IMR-90 (cell line): Measurements from ENCODE around the gene FUT8. TPM values are rescaled to one million over a fixed set of nuclear protein-coding genes. Genes with fewer than 3 reads are reported as not detected.
A peak's percentile ranks its signal among the peaks of the same experiment; 100 is the strongest.

Experiments
- ATAC-seq: fragments of 200-7000 bp; cut with Tn5 transposase; 2 replicates; pipeline ENCODE4 v1.9.1; 2020; ENCODE audit warnings: low read depth, mild to moderate bottlenecking, moderate library complexity
- BruUV-seq: library from RNA; stranded (reverse); fragments of 400-500 nt; replicated peaks from 2 replicates; lab custom pipeline; 2021; lab: Mats Ljungman, UMichigan
- CTCF ChIA-PET: fragments of 300-600 bp; formaldehyde crosslinking; extraction: SDS; loops from one replicate; lab custom pipeline; 2021; ENCODE audit warnings: antibody characterized with exemption; lab: Yijun Ruan, JAX
- POLR2A ChIA-PET: fragments of 300-600 bp; sonication (Branson Sonifier 250); formaldehyde crosslinking; loops from one replicate; lab custom pipeline; 2022; ENCODE audit warnings: antibody characterized with exemption; ENCODE audit not compliant: unreplicated experiment; lab: Charles Lee
- DNase-seq: peaks from one replicate; pipeline ENCODE4 v3.0.0; 2013
- H2AFZ ChIP-seq: replicated peaks from 2 replicates; pipeline ENCODE3; 2013; ENCODE audit warnings: low read length, mild to moderate bottlenecking; ENCODE audit not compliant: poor library complexity
- H2AK5ac ChIP-seq: 2 replicates; pipeline ENCODE4 v1.6.1; 2013; ENCODE audit warnings: low read depth, low read length, inconsistent platforms
- H2AK9ac ChIP-seq: replicated peaks from 2 replicates; pipeline ENCODE3; 2013; ENCODE audit warnings: mild to moderate bottlenecking, low read depth, low read length, moderate library complexity; ENCODE audit not compliant: poor library complexity
- H2BK120ac ChIP-seq: 2 replicates; pipeline ENCODE4 v1.6.1; 2013; ENCODE audit warnings: low read depth, low read length, inconsistent platforms
- H2BK15ac ChIP-seq: 3 replicates; pipeline ENCODE4 v1.6.1; 2013; ENCODE audit warnings: low read depth, low read length, inconsistent platforms
- H2BK20ac ChIP-seq: 2 replicates; pipeline ENCODE4 v1.6.1; 2013; ENCODE audit warnings: low read depth, mild to moderate bottlenecking, inconsistent platforms, low read length, moderate library complexity
- H2BK5ac ChIP-seq: 2 replicates; pipeline ENCODE4 v1.6.1; 2013; ENCODE audit warnings: mild to moderate bottlenecking, low read depth, low read length, inconsistent platforms; ENCODE audit not compliant: poor library complexity, severe bottlenecking
- H3K14ac ChIP-seq: replicated peaks from 2 replicates; pipeline ENCODE4 v1.6.1; 2013; ENCODE audit warnings: low read depth, low read length, inconsistent platforms
- H3K18ac ChIP-seq: 2 replicates; pipeline ENCODE4 v1.6.1; 2013; ENCODE audit warnings: low read depth, low read length, control low read depth
- H3K23ac ChIP-seq: 2 replicates; pipeline ENCODE4 v1.6.1; 2013; ENCODE audit warnings: low read depth, low read length, inconsistent platforms
- H3K27ac ChIP-seq: 2 replicates; pipeline ENCODE4 v1.5.1; 2013; ENCODE audit warnings: mild to moderate bottlenecking, control low read depth, low read length; ENCODE audit not compliant: insufficient read depth
- H3K27me3 ChIP-seq: 2 replicates; pipeline ENCODE4 v1.6.1; 2013; ENCODE audit warnings: low read length; ENCODE audit not compliant: control insufficient read depth, insufficient read depth
- H3K36me3 ChIP-seq: 2 replicates; pipeline ENCODE4 v1.6.1; 2013; ENCODE audit warnings: low read length, mixed read lengths; ENCODE audit not compliant: control insufficient read depth, insufficient read depth
- H3K4ac ChIP-seq: 2 replicates; pipeline ENCODE4 v1.6.1; 2013; ENCODE audit warnings: low read depth, low read length, inconsistent platforms
- H3K4me1 ChIP-seq: 2 replicates; pipeline ENCODE4 v1.6.1; 2013; ENCODE audit warnings: low read length, mixed read lengths; ENCODE audit not compliant: control insufficient read depth, insufficient read depth
- H3K4me2 ChIP-seq: 2 replicates; pipeline ENCODE4 v1.6.1; 2013; ENCODE audit warnings: low read depth, mild to moderate bottlenecking, control low read depth, low read length, moderate library complexity
- H3K4me3 ChIP-seq: 2 replicates; pipeline ENCODE4 v1.5.1; 2013; ENCODE audit warnings: low read depth, mild to moderate bottlenecking, control low read depth, low read length, moderate library complexity; ENCODE audit not compliant: insufficient read depth
- H3K56ac ChIP-seq: 2 replicates; pipeline ENCODE4 v1.6.1; 2013; ENCODE audit warnings: low read length, inconsistent platforms; ENCODE audit not compliant: insufficient read depth; ENCODE audit errors: extremely low read depth
- H3K79me1 ChIP-seq, 2 experiments: 2 replicates each; pipeline ENCODE4 v1.6.1; 2013; ENCODE audit warnings: low read length in 2 of 2, inconsistent platforms in 1 of 2, low read depth in 1 of 2
- H3K9ac ChIP-seq: 2 replicates; pipeline ENCODE4 v1.6.1; 2013; ENCODE audit warnings: low read depth, low read length, control low read depth
- H3K9me1 ChIP-seq: 2 replicates; pipeline ENCODE4 v1.6.1; 2013; ENCODE audit warnings: low read length, inconsistent platforms; ENCODE audit not compliant: insufficient read depth
- H3K9me3 ChIP-seq: 2 replicates; pipeline ENCODE4 v1.6.1; 2013; ENCODE audit warnings: low read length; ENCODE audit not compliant: control insufficient read depth, insufficient read depth
- H4K20me1 ChIP-seq: 2 replicates; pipeline ENCODE4 v1.6.1; 2013; ENCODE audit warnings: low read length, inconsistent platforms; ENCODE audit not compliant: insufficient read depth
- H4K5ac ChIP-seq: 2 replicates; pipeline ENCODE4 v1.6.1; 2013; ENCODE audit warnings: mild to moderate bottlenecking, low read depth, low read length, control low read depth
- H4K8ac ChIP-seq, 2 experiments: 2 replicates each; pipeline ENCODE4 v1.6.1; 2013; ENCODE audit warnings: low read depth in 2 of 2, low read length in 2 of 2, control low read depth in 1 of 2, inconsistent platforms in 1 of 2
- H4K91ac ChIP-seq: 2 replicates; pipeline ENCODE4 v1.6.1; 2013; ENCODE audit warnings: low read depth, low read length, inconsistent platforms; ENCODE audit not compliant: insufficient read depth
- CEBPB ChIP-seq: IDR thresholded peaks from 2 replicates; pipeline ENCODE4 v1.6.1; 2012; ENCODE audit warnings: low read depth, low read length, improper control_type of control experiment
- CHD1 ChIP-seq: IDR thresholded peaks from 2 replicates; pipeline ENCODE4 v1.6.1; 2012; ENCODE audit warnings: low read depth, low read length, improper control_type of control experiment
- MAZ ChIP-seq: IDR thresholded peaks from 2 replicates; pipeline ENCODE4 v1.6.1; 2012; ENCODE audit warnings: low read depth, mild to moderate bottlenecking, low read length, improper control_type of control experiment, moderate library complexity, borderline replicate concordance
- WGBS, 2 experiments: methylation state at CpG; one replicate each; pipeline versions ENCODE4 v1.1.5 to v1.1.7; 2013; ENCODE audit warnings: missing lambda C conversion rate in 2 of 2; ENCODE audit not compliant: insufficient read length in 1 of 2; ENCODE audit errors: extremely low coverage in 2 of 2; 5-methylcytosine and 5-hydroxymethylcytosine counted together
- dilution Hi-C: fragments of 300-500 bp; cut with HindIII; formaldehyde crosslinking; loops from one replicate; pipeline ENCODE4 v1.14.3; 2018; ENCODE audit warnings: low sequenced_read_pairs; ENCODE audit not compliant: unreplicated experiment
- in situ Hi-C: fragments of 300-500 bp; cut with MboI; formaldehyde crosslinking; loops from 3 replicates; pipeline ENCODE4 v1.14.3; 2019; ENCODE audit warnings: low sequenced_read_pairs, inconsistent platforms, mixed read lengths
- intact Hi-C: fragments of 100-400 bp; cut with micrococcal nuclease; formaldehyde crosslinking; loops from 2 replicates; pipeline ENCODE4 v1.10.0; 2022
- polyA plus RNA-seq, 3 experiments: library from polyadenylated mRNA; depleted of rRNA; stranded (reverse); fragments of >200 nt; gene quantifications; 2 replicates each; pipeline ENCODE4 v1.2.3, GENCODE V29; 2012; ENCODE audit warnings: low replicate concordance in 1 of 3
- total RNA-seq: library from RNA; depleted of rRNA; stranded (reverse); fragments of >200 nt; gene quantifications from 2 replicates; pipeline ENCODE4 v1.2.3, GENCODE V29; 2012

FUT8 gene
- total and polyA plus RNA-seq, 2 of the 4 experiments (the other 2 are of a cell fraction): 15.6 to 72.9 TPM

- TF ChIP-seq CHD1: no peak
These were observed 138.5 kb downstream of the FUT8 start (continued) for GRCh38 chr14:65550779-65551643.

GRCh38 chr14:65552724-65553123, 140.2 kb downstream of the FUT8 start:
- H3K27ac ChIP-seq: no peak overlapping the region

More at GRCh38 chr14:65552724-65553123, 140.2 kb downstream of the FUT8 start:
- dilution Hi-C loops (no loop called here), in situ Hi-C loops (no loop called here), intact Hi-C loops (no loop called here)
- peak overlapping the region; percentile 47; the same call in 1 of the 2 replicates for H4K5ac ChIP-seq
- H2AK5ac ChIP-seq: peak overlapping the region; percentile 43; the same call in 1 of the 2 replicates
- H3K4me3 ChIP-seq: no peak overlapping the region
- peaks cover 4% of the 10 kb centered on the region; the same call in 1 of the 2 replicates for H4K20me1 ChIP-seq
- H2BK15ac ChIP-seq: no peak overlapping the region
- peaks cover 4% of the 10 kb centered on the region; the same call in 1 of the 2 replicates for H3K9me1 ChIP-seq
- no peak overlapping the region for H3K4me2 ChIP-seq
- H3K36me3 ChIP-seq: no peaks in the 10 kb centered on the region
- no peak overlapping the region for H3K23ac ChIP-seq
- no peak overlapping the region for H2AFZ ChIP-seq
- POLR2A ChIA-PET: interaction anchor here (0.5 kb wide), 1 partner anchor 51 kb away, joined by 3 read pairs; no protein-coding TSS in a partner anchor
- H3K79me1 ChIP-seq: peaks cover 3 to 12% of the 10 kb centered on the region in 2 experiments; a peak in 3 of 4 replicates
- WGBS, 2 experiments: no CpG with 5 or more reads among the region's 4 CpGs
- no peak overlapping the region for H3K9ac ChIP-seq
- H2BK20ac ChIP-seq: no peak overlapping the region
- peak; percentile 58; the same call in 1 of the 2 replicates for TF ChIP-seq CEBPB
- no peak for TF ChIP-seq MAZ
- H2BK120ac ChIP-seq: no peak overlapping the region
- no peaks in the 10 kb centered on the region for H3K27me3 ChIP-seq
- no peak overlapping the region for H4K8ac ChIP-seq
- no peak overlapping the region for H3K14ac ChIP-seq
- no peak overlapping the region for H4K91ac ChIP-seq
- CTCF ChIA-PET: interaction anchor here (0.5 kb wide), 1 partner anchor 470 kb away, joined by 4 read pairs; no protein-coding TSS in a partner anchor
- no peaks in the 10 kb centered on the region for H3K9me3 ChIP-seq
- no peak overlapping the region for H3K4ac ChIP-seq
- no peaks in the 10 kb centered on the region for H3K4me1 ChIP-seq
- no peak for DNase-seq
- no peak overlapping the region for H2AK9ac ChIP-seq
- no peak overlapping the region for H3K18ac ChIP-seq
- H2BK5ac ChIP-seq: no peak overlapping the region
- H3K56ac ChIP-seq: no peak overlapping the region
- no peak for ATAC-seq
- no TSS peak for BruUV-seq
